Right cardiac atrium (tissue), 5 donors: ENCODE measurements around the gene PPP1R12B. TPM values are rescaled to one million over a fixed set of nuclear protein-coding genes. Genes with fewer than 3 reads are reported as not detected.
"Not testable (repeated sequence)": the region's sequence is repeated elsewhere in the genome, so short reads cannot be mapped to it uniquely, and the experiment has no call there.

Source experiments
- ATAC-seq, 2 donors: fragments of 200-7000 bp; cut with Tn5 transposase; one replicate each; pipeline versions ENCODE4 v1.8.0 to v1.9.1; 2020; ENCODE audit warnings: moderate library complexity in 2 of 2, mild to moderate bottlenecking in 1 of 2
- DNase-seq, 3 donors: peaks; one replicate each; pipeline ENCODE4 v3.0.0-alpha.2; 2020
- H3K27ac ChIP-seq: one replicate; pipeline ENCODE4 v1.5.1; 2013; ENCODE audit warnings: mild to moderate bottlenecking, low read length, control low read depth, moderate library complexity
- H3K27me3 ChIP-seq: one replicate; pipeline ENCODE4 v1.6.1; 2013; ENCODE audit not compliant: control insufficient read depth, insufficient read depth
- H3K4me1 ChIP-seq: one replicate; pipeline ENCODE4 v1.6.1; 2013; ENCODE audit warnings: low read length; ENCODE audit not compliant: control insufficient read depth, insufficient read depth
- H3K4me3 ChIP-seq: one replicate; pipeline ENCODE4 v1.5.1; 2013; ENCODE audit warnings: low read length, control low read depth
- H3K9me3 ChIP-seq: one replicate; pipeline ENCODE4 v1.6.1; 2013; ENCODE audit warnings: low read length; ENCODE audit not compliant: control insufficient read depth
- WGBS: extraction: QIAGEN DNeasy Blood & Tissue Kit; methylation state at CpG from one replicate; pipeline ENCODE4 v1.1.7; 2013; 5-methylcytosine and 5-hydroxymethylcytosine counted together
- intact Hi-C, 4 donors: fragments of 100-400 bp; cut with DNase I; formaldehyde crosslinking; loops; one replicate each; pipeline versions ENCODE4 v1.11.0 to v1.14.0; 2022 to 2023
- polyA plus RNA-seq: library from polyadenylated mRNA; stranded (reverse); fragments of 200-250 nt; gene quantifications from one replicate; pipeline ENCODE4 v1.2.3, GENCODE V29; 2013
- total RNA-seq, 4 donors: library from RNA; stranded (reverse); fragmentation: NEBNext Ultra II Directional; extraction: Animal tissue kit (Norgen Biotek cat#: 25700); gene quantifications; one replicate each; pipeline ENCODE4 v1.2.1, GENCODE V29; 2021
- donor health status: healthy with polysubstance abuse.
- donor health status: DM: no; HTN: yes; CAD: no.
- donor health status: DM: no; HTN: no; CAD: no.
- donor health status: DM: no; HTN: yes; CAD: no; lungs with severe emphysema.
- donor health status: DM: yes; HTN: yes; CAD: no.

The PPP1R12B gene
- total and polyA plus RNA-seq, 5 donors: 182 to 741 (median 592) TPM

DNA sequence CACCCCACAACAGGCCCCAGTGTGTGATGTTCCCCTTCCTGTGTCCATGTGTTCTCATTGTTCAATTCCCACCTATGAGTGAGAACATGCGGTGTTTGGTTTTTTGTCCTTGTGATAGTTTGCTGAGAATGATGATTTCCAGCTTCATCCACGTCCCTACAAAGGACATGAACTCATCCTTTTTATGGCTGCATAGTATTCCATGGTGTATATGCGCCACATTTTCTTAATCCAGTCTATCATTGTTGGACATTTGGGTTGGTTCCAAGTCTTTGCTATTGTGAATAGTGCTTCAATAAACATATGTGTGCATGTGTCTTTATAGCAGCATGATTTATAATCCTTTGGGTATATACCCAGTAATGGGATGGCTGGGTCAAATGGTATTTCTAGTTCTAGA is 118.9 kb downstream of the PPP1R12B start:
- WGBS: 78% methylated on average over 2 of the region's 3 CpGs
- H3K4me1 ChIP-seq, ATAC-seq, H3K4me3 ChIP-seq, intact Hi-C loops, H3K27me3 ChIP-seq, DNase-seq, H3K9me3 ChIP-seq, H3K27ac ChIP-seq: not testable (repeated sequence)

GRCh38 chr1:202468695-202469094 is 120.2 kb downstream of the PPP1R12B start:
- intact Hi-C loops, ATAC-seq, H3K27me3 ChIP-seq, H3K4me3 ChIP-seq, H3K4me1 ChIP-seq, H3K9me3 ChIP-seq, H3K27ac ChIP-seq, DNase-seq: not testable (repeated sequence)
- WGBS: 73% methylated on average over 3 of the region's 3 CpGs

DNA sequence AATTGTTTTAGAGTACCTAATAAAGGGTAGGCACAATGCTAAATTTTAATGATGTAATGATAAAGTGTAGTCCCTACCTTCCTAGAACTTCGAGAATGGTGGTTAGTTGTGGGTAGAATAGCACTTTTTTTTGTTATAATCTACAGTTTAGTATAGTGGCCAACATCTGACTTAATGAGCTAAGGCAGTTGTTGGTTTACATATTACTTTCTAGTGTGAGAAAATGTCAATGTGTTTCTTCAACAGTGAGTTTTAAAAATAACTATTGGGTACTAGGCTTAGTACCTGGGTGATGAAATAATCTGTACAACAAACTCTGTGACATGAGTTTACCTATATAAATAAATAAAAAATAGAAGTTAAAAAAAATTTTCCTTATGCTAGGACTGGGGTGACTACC is 120.6 kb downstream of the PPP1R12B start:
- H3K9me3 ChIP-seq, DNase-seq, H3K4me1 ChIP-seq, H3K27ac ChIP-seq, H3K27me3 ChIP-seq, intact Hi-C loops, ATAC-seq, H3K4me3 ChIP-seq: not testable (repeated sequence)
- 69% methylated on average over 1 of the region's 1 CpG for WGBS

DNA sequence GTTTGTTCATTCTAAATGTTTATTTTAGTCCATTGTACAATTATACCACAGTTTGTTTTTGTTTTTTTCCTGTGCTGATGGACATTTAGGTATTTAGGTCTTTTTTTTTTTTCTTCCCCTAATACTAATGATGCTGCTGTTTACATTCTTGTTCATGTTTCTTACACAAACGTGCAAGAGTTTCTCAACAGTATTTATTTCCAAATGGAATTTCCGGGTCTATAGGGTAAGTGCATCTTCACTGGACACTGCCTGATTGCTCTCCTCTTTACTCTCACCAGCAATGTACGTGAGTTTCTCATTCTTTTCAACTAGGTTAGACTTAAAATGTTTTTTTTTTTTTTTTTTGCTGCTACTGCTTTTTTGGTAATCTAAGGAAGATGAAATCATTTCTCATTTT is 122.7 kb downstream of the PPP1R12B start:
- no peaks in the 10 kb centered on the region for H3K27me3 ChIP-seq
- intact Hi-C loops: no loop called here
- DNase-seq: no peak
- ATAC-seq: no peak
- no peak overlapping the region for H3K4me3 ChIP-seq
- H3K27ac ChIP-seq: no peak overlapping the region
- H3K4me1 ChIP-seq: no peaks in the 10 kb centered on the region
- 65% methylated on average over 3 of the region's 3 CpGs for WGBS
- H3K9me3 ChIP-seq: no peaks in the 10 kb centered on the region

GRCh38 chr1:202472347-202473124 is 124.0 kb downstream of the PPP1R12B start:
- intact Hi-C loops, H3K4me3 ChIP-seq, DNase-seq, H3K4me1 ChIP-seq, H3K9me3 ChIP-seq, H3K27me3 ChIP-seq: not testable (repeated sequence)
- peak overlapping the region; percentile 68 for H3K27ac ChIP-seq
- ATAC-seq: peak; percentile 24 to 51
- 60% methylated on average over 2 of the region's 2 CpGs for WGBS

DNA sequence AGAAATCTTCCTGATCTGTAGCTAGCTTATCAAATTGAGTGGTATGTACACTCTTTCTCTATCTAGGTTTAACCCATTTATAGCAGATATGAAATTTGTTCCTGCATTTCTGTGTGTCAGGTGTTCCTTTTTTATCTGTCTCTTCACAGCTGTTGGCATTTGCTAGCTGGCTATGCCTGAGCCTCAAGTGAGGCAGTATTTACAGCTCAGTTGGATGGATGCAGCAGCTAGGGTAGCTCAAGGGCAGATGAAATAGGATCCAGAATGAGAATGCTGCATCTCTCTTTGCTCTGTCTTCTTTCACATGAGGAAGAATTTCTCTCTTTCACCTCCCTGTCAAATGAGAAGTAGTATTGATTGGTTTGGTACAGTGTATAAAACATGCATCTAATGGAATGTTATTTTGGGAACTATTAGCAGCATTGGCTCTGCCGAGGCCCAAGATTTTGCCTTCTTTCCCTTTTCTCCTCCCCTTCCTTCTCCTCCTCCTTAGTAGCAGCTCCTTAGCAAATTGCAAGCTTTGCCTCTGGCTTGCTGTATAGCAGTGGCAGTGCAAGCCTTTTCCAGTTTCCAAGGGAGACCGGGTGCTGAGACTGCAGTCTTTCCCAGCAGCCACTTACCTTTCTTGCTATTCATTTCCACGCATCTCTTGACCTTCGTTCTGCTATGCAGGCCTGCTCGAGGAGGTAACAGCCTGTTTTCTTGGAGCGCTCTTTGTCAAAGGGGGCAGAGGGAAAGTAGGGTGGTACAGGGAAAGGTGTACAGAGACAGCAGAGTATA is 125.0 kb downstream of the PPP1R12B start:
- 73% methylated on average over 6 of the region's 6 CpGs for WGBS
- ATAC-seq: peak; percentile 61 to 70
- H3K9me3 ChIP-seq, H3K4me3 ChIP-seq, intact Hi-C loops, DNase-seq, H3K27ac ChIP-seq, H3K27me3 ChIP-seq, H3K4me1 ChIP-seq: not testable (repeated sequence)

- intact Hi-C loops, H3K4me3 ChIP-seq, H3K27me3 ChIP-seq, DNase-seq, ATAC-seq, H3K4me1 ChIP-seq, H3K9me3 ChIP-seq: not testable (repeated sequence)
- H3K27ac ChIP-seq: peak overlapping the region; percentile 13
Measured at GRCh38 chr1:202479661-202480060, 131.2 kb downstream of the PPP1R12B start.

- ATAC-seq, H3K9me3 ChIP-seq, DNase-seq, H3K4me3 ChIP-seq, H3K4me1 ChIP-seq, H3K27me3 ChIP-seq, intact Hi-C loops, H3K27ac ChIP-seq: not testable (repeated sequence)
Measured at GRCh38 chr1:202480640-202481039, 132.1 kb downstream of the PPP1R12B start.

DNA sequence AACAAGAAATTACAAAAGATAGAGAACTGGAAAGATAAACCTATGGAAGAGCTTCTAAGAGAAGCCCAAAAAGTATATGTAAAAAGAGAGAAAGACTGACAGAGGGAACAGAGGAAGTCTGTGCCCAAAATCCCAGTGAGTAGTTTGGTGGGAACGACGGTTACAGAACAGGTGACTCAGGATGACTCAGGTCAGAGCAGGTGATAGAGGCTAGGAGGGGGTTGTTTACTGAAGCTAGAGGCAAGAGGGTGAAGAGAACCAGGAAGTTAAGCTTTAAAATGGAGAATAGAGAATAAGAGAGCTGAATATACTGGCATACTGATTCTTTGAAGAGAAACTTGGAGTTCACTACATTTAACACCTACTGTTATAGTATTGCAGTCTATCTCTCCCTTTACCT is 134.9 kb downstream of the PPP1R12B start:
- H3K27ac ChIP-seq: peak overlapping the region; percentile 13
- ATAC-seq: not testable (repeated sequence)

GRCh38 chr1:202484032-202484431 is 135.5 kb downstream of the PPP1R12B start:
- WGBS: 71% methylated on average over 2 of the region's 2 CpGs
- ATAC-seq, intact Hi-C loops, DNase-seq, H3K27ac ChIP-seq, H3K27me3 ChIP-seq, H3K9me3 ChIP-seq, H3K4me3 ChIP-seq, H3K4me1 ChIP-seq: not testable (repeated sequence)

More for the DNA sequence above, 134.9 kb downstream of the PPP1R12B start:
- DNase-seq, H3K4me1 ChIP-seq, intact Hi-C loops, H3K27me3 ChIP-seq, H3K4me3 ChIP-seq, H3K9me3 ChIP-seq: not testable (repeated sequence)
- 54% methylated on average over 2 of the region's 2 CpGs for WGBS

- H3K9me3 ChIP-seq, H3K27me3 ChIP-seq, H3K4me3 ChIP-seq, H3K4me1 ChIP-seq, H3K27ac ChIP-seq, intact Hi-C loops, DNase-seq: not testable (repeated sequence)
- WGBS: 84% methylated on average over 3 of the region's 3 CpGs
- peak; percentile 16 to 58 for ATAC-seq
Measured at GRCh38 chr1:202484820-202485219, 136.3 kb downstream of the PPP1R12B start.
